K562 (cell line): ENCODE data around the gene TDG. TPM values are rescaled to one million over a fixed set of nuclear protein-coding genes. Genes with fewer than 3 reads are reported as not detected.

Experiments
- ARID1B ChIP-seq: fragments of 450-650 bp; IDR thresholded peaks from 2 replicates; pipeline ENCODE4 v1.6.1; 2016; ENCODE audit warnings: antibody characterized with exemption, mild to moderate bottlenecking, inconsistent platforms
- ATF1 ChIP-seq, 2 experiments: fragments of 450-650 bp in 1 of 2; IDR thresholded peaks; 2 replicates each; pipeline ENCODE4 v1.6.1; 2016; ENCODE audit warnings: missing compliant biosample characterization in 1 of 2, missing genetic modification characterization in 1 of 2
- CBX1 ChIP-seq: sonication (generic); IDR thresholded peaks from 2 replicates; pipeline ENCODE4 v1.6.1; 2016; ENCODE audit warnings: antibody characterized with exemption, low read depth, mild to moderate bottlenecking
- CBX3 ChIP-seq, 2 experiments: IDR thresholded peaks; 1 replicate in 1 of 2; 2 replicates in 1 of 2; pipeline ENCODE4 v1.6.1; 2012; ENCODE audit warnings: inconsistent platforms in 2 of 2, low read length in 2 of 2, borderline replicate concordance in 1 of 2, control low read depth in 1 of 2
- CREM ChIP-seq: IDR thresholded peaks from 2 replicates; pipeline ENCODE4 v1.6.1; 2014; ENCODE audit warnings: antibody characterized with exemption, low read depth
- DPF2 ChIP-seq: fragments of 450-650 bp; IDR thresholded peaks from 2 replicates; pipeline ENCODE4 v1.6.1; 2016
- ELF2 ChIP-seq: fragments of 250-450 bp; sonication (Bioruptor Pico); IDR thresholded peaks from 2 replicates; pipeline ENCODE4 v1.5.0; 2021; ENCODE audit warnings: mild to moderate bottlenecking
- ELK3 ChIP-seq: fragments of 450-650 bp; formaldehyde crosslinking; IDR thresholded peaks from 2 replicates; pipeline ENCODE4 v1.4.0; 2020; ENCODE audit warnings: mild to moderate bottlenecking
- EP300 ChIP-seq: IDR thresholded peaks from 2 replicates; pipeline ENCODE4 v1.6.1; 2012; ENCODE audit warnings: low read length, improper control_type of control experiment
- HDAC1 ChIP-seq, 2 experiments: fragments of 450-650 bp; IDR thresholded peaks; 2 replicates each; pipeline ENCODE4 v1.6.1; 2016 to 2017; ENCODE audit warnings: inconsistent platforms in 1 of 2, mild to moderate bottlenecking in 1 of 2, moderate library complexity in 1 of 2
- HMG20A ChIP-seq: fragments of 450-650 bp; formaldehyde crosslinking; conservative IDR thresholded peaks from 2 replicates; pipeline ENCODE4 v1.4.0; 2020; ENCODE audit warnings: mild to moderate bottlenecking, mixed read lengths
- KAT7 ChIP-seq: sonication (generic); formaldehyde crosslinking; IDR thresholded peaks from 2 replicates; pipeline ENCODE4 v1.8.0; 2022; ENCODE audit warnings: missing genetic modification reagents, mild to moderate bottlenecking, borderline replicate concordance
- MAFG ChIP-seq: fragments of 450-650 bp; conservative IDR thresholded peaks from 2 replicates; pipeline ENCODE4 v1.6.1; 2016; ENCODE audit warnings: missing genetic modification characterization, missing compliant biosample characterization
- MCM3 ChIP-seq: fragments of 450-650 bp; IDR thresholded peaks from 2 replicates; pipeline ENCODE4 v1.6.1; 2016
- MIER1 ChIP-seq: fragments of 450-650 bp; IDR thresholded peaks from 2 replicates; pipeline ENCODE4 v1.6.1; 2016; ENCODE audit warnings: antibody characterized with exemption, mild to moderate bottlenecking, low read depth
- NCOR1 ChIP-seq: fragments of 450-650 bp; IDR thresholded peaks from 2 replicates; pipeline ENCODE4 v1.6.1; 2016; ENCODE audit warnings: mild to moderate bottlenecking, moderate library complexity
- NFATC3 ChIP-seq: fragments of 450-650 bp; IDR thresholded peaks from 2 replicates; pipeline ENCODE4 v1.6.1; 2017; ENCODE audit warnings: mild to moderate bottlenecking
- NR2C2 ChIP-seq, 2 experiments: fragments of 200-800 bp in 1 of 2; sonication (Bioruptor generic) in 1 of 2; sonication (generic) in 1 of 2; formaldehyde crosslinking in 1 of 2; IDR thresholded peaks; 2 replicates each; pipeline versions ENCODE4 v1.6.1 to v1.8.0; 2016 to 2022; ENCODE audit warnings: mild to moderate bottlenecking in 1 of 2, missing compliant biosample characterization in 1 of 2, missing genetic modification characterization in 1 of 2, missing genetic modification reagents in 1 of 2
- PHTF2 ChIP-seq: fragments of 250-450 bp; sonication (Bioruptor Pico); IDR thresholded peaks from 2 replicates; pipeline ENCODE4 v1.5.0; 2021; ENCODE audit warnings: mild to moderate bottlenecking
- RCOR1 ChIP-seq, 2 experiments: IDR thresholded peaks; 2 replicates each; pipeline ENCODE4 v1.6.1; 2012; ENCODE audit warnings: low read depth in 2 of 2, low read length in 2 of 2, borderline replicate concordance in 1 of 2, improper control_type of control experiment in 1 of 2
- RFX1 ChIP-seq: fragments of 450-650 bp; IDR thresholded peaks from 2 replicates; pipeline ENCODE4 v1.6.1; 2016; ENCODE audit warnings: mild to moderate bottlenecking, moderate library complexity
- RHOXF2B ChIP-seq: fragments of 250-450 bp; sonication (Bioruptor Pico); conservative IDR thresholded peaks from 2 replicates; pipeline ENCODE4 v1.5.1; 2021
- SAFB ChIP-seq: fragments of 200-400 bp; formaldehyde crosslinking; IDR thresholded peaks from 2 replicates; pipeline ENCODE4 v1.6.1; 2017; ENCODE audit warnings: low read depth, low read length, borderline replicate concordance
- SIN3B ChIP-seq: fragments of 450-650 bp; IDR thresholded peaks from 2 replicates; pipeline ENCODE4 v1.6.1; 2017; ENCODE audit warnings: low read depth, mild to moderate bottlenecking, moderate library complexity
- SUPT5H ChIP-seq: fragments of 450-650 bp; IDR thresholded peaks from 2 replicates; pipeline ENCODE4 v1.6.1; 2016
- TEAD4 ChIP-seq, 2 experiments: sonication (generic) in 1 of 2; formaldehyde crosslinking in 1 of 2; IDR thresholded peaks; 2 replicates each; pipeline versions ENCODE4 v1.6.1 to v1.8.0; 2012 to 2022; ENCODE audit warnings: borderline replicate concordance in 1 of 2, inconsistent platforms in 1 of 2, low read length in 1 of 2, mild to moderate bottlenecking in 1 of 2, missing genetic modification reagents in 1 of 2
- TFE3 ChIP-seq: fragments of 450-650 bp; formaldehyde crosslinking; IDR thresholded peaks from 2 replicates; pipeline ENCODE4 v1.4.0; 2020; ENCODE audit warnings: mild to moderate bottlenecking, mixed read lengths
- YY1 ChIP-seq, 3 experiments: IDR thresholded peaks; 2 replicates each; pipeline ENCODE4 v1.6.1; 2011; ENCODE audit warnings: low read length in 2 of 3, mild to moderate bottlenecking in 2 of 3, moderate library complexity in 2 of 3, borderline replicate concordance in 1 of 3, control low read depth in 1 of 3, low read depth in 1 of 3; ENCODE audit not compliant: insufficient read depth in 3 of 3, insufficient replicate concordance in 2 of 3, control insufficient read depth in 1 of 3, insufficient read length in 1 of 3; ENCODE audit errors: extremely low read depth in 1 of 3
- ZKSCAN8 ChIP-seq: fragments of 200-800 bp; sonication (Bioruptor generic); IDR thresholded peaks from 2 replicates; pipeline ENCODE4 v1.6.1; 2016; ENCODE audit warnings: missing genetic modification characterization, missing compliant biosample characterization
- ZNF384 ChIP-seq: IDR thresholded peaks from 2 replicates; pipeline ENCODE4 v1.6.1; 2012; ENCODE audit warnings: low read depth, low read length, improper control_type of control experiment
- polyA plus RNA-seq, 8 experiments: library from polyadenylated mRNA; depleted of rRNA in 4 of 8; stranded (reverse) in 5 of 8; unstranded in 3 of 8; fragments of >200 nt; fragmentation: Nextera tagmentation in 2 of 8; fragmentation: Illumina TruSeq in 1 of 8; extraction: Ambion mirVana in 2 of 8; extraction: Trizol in 1 of 8; gene quantifications; 2 replicates each; pipeline versions ENCODE4 v1.2.1 to v1.2.3, GENCODE V29; 2011 to 2014; ENCODE audit warnings: inconsistent platforms in 1 of 8, missing spikeins in 1 of 8
- total RNA-seq, 7 experiments: library from RNA; depleted of rRNA in 6 of 7; stranded (reverse); fragments of >200 nt in 6 of 7; fragmentation: Illumina TruSeq in 2 of 7; extraction: Trizol in 2 of 7; gene quantifications; 2 replicates each; pipeline versions ENCODE4 v1.2.1 to v1.2.3, GENCODE V29; 2011 to 2021; ENCODE audit warnings: low replicate concordance in 1 of 7

The TDG gene
- total and polyA plus RNA-seq, 9 of the 15 experiments (the other 6 are each of a cell fraction or from before 2014, with no cell fraction given) = 37.6 to 77.2 (median 64.0) TPM

GRCh38 chr12:103975368-103975767 is 9.7 kb downstream of the TDG start (continued):
- TF ChIP-seq ZNF384 (peak; percentile 79), NFATC3 (no peak), NR2C2 (CRISPR knock-in tag; IDR thresholded peaks at IDR 0.05) (no peak), NR2C2 (tag; IDR thresholded peaks at IDR 0.05) (no peak), SAFB (no peak), ARID1B (peak; percentile 76), KAT7 (CRISPR knock-in tag) (no peak), MCM3 (no peak), MAFG (tag) (0 out of 2 replicates have a peak, but pooled peaks have one; percentile 23), EP300 (peak; percentile 49; the same call in 1 of the 2 replicates), RHOXF2B (CRISPR knock-in tag) (no peak), HDAC1 (IDR thresholded peaks at IDR 0.05) (peak in 1 of 2 experiments; percentile 63; a peak in 1 of 4 replicates), CBX1 (no peak), CBX3 (IDR thresholded peaks at IDR 0.05; ENCODE audit: borderline replicate concordance in 1 of 2, low read length in 2 of 2) (no peak), SIN3B (no peak), DPF2 (peak; percentile 76), PHTF2 (no peak), RCOR1 (IDR thresholded peaks at IDR 0.05; ENCODE audit: borderline replicate concordance in 1 of 2, low read depth in 2 of 2, low read length in 2 of 2) (peak in 1 of 2 experiments; percentile 76; a peak in 2 of 4 replicates), MIER1 (no peak), CREM (peak; percentile 78), TFE3 (CRISPR knock-in tag) (no peak), HMG20A (no peak), RFX1 (no peak), YY1 (IDR thresholded peaks at IDR 0.05; ENCODE audit: borderline replicate concordance in 1 of 3, control insufficient read depth in 1 of 3, extremely low read depth in 1 of 3, insufficient read depth in 3 of 3, insufficient read length in 1 of 3, insufficient replicate concordance in 2 of 3, low read depth in 1 of 3, low read length in 2 of 3) (peak in 1 of 3 experiments; percentile 61), NCOR1 (peak; percentile 46; the same call in 1 of the 2 replicates), TEAD4 (IDR thresholded peaks at IDR 0.05; ENCODE audit: low read length) (peak; percentile 33; the same call in 1 of the 2 replicates), TEAD4 (CRISPR knock-in tag; IDR thresholded peaks at IDR 0.05; ENCODE audit: borderline replicate concordance) (no peak), SUPT5H (no peak), ELF2 (CRISPR knock-in tag) (no peak), ZKSCAN8 (CRISPR knock-in tag) (no peak), ELK3 (CRISPR knock-in tag) (no peak), ATF1 (CRISPR knock-in tag; IDR thresholded peaks at IDR 0.05) (no peak), ATF1 (tag; IDR thresholded peaks at IDR 0.05) (0 out of 2 replicates have a peak, but pooled peaks have one; percentile 49)
